Adrenal gland (tissue), 12 donors: Measurements from ENCODE around the gene AMOTL2. TPM values are rescaled to one million over a fixed set of nuclear protein-coding genes. Genes with fewer than 3 reads are reported as not detected.

Experiments
- DNase-seq, 7 donors: peaks; one replicate each; pipeline ENCODE4 v3.0.0-alpha.2; 2019 to 2020
- H3K27ac ChIP-seq, 5 donors: fragments of 200-600 bp; sonication (generic) in 4 of 5; 1 replicate in 3 of 5; 2 replicates in 2 of 5; pipeline versions ENCODE4 v1.5.1 to v1.8.0; 2016 to 2020; ENCODE audit warnings: mild to moderate bottlenecking in 1 of 5
- H3K27me3 ChIP-seq: fragments of 200-600 bp; 2 replicates; pipeline ENCODE4 v1.8.0; 2021
- H3K36me3 ChIP-seq, 2 donors: fragments of 200-600 bp; replicated peaks in 1 of 2; 1 replicate in 1 of 2; 2 replicates in 1 of 2; pipeline versions ENCODE4 v1.5.1 to v1.8.0; 2018 to 2022
- H3K4me1 ChIP-seq, 2 donors: fragments of 200-600 bp; replicated peaks in 1 of 2; 1 replicate in 1 of 2; 2 replicates in 1 of 2; pipeline versions ENCODE4 v1.5.1 to v1.8.0; 2018 to 2021
- H3K4me3 ChIP-seq, 4 donors: fragments of 200-600 bp; sonication (generic) in 3 of 4; one replicate each; pipeline ENCODE4 v1.5.1; 2016 to 2018
- H3K9me3 ChIP-seq, 3 donors: fragments of 200-600 bp; sonication (generic) in 1 of 3; replicated peaks in 1 of 3; 1 replicate in 2 of 3; 2 replicates in 1 of 3; pipeline versions ENCODE4 v1.5.1 to v1.8.0; 2016 to 2021
- POLR2A ChIP-seq, 2 donors: fragments of 450-650 bp; IDR thresholded peaks; one replicate each; pipeline ENCODE4 v1.6.1; 2017; ENCODE audit warnings: antibody characterized with exemption in 2 of 2, mild to moderate bottlenecking in 2 of 2, moderate library complexity in 1 of 2
- WGBS, 4 donors: extraction: QIAGEN DNeasy Blood & Tissue Kit in 2 of 4; methylation state at CpG; one replicate each; pipeline versions ENCODE4 v1.1.5 to v1.1.7; 2013 to 2017; 5-methylcytosine and 5-hydroxymethylcytosine counted together
- intact Hi-C, 2 donors: fragments of 100-400 bp; cut with DNase I; formaldehyde crosslinking; loops; one replicate each; pipeline versions ENCODE4 v1.14.1 to v1.15.0; 2022 to 2023
- polyA plus RNA-seq, 3 donors: library from polyadenylated mRNA; stranded (reverse); fragments of 200-250 nt in 2 of 3; fragments of 350-450 nt in 1 of 3; fragmentation: Illumina TruSeq in 1 of 3; extraction: RNeasy Lipid Tissue Mini Kit (QIAGEN cat#74804) in 1 of 3; gene quantifications; one replicate each; pipeline ENCODE4 v1.2.3, GENCODE V29; 2013 to 2014
- total RNA-seq, 9 donors: library from RNA; depleted of rRNA in 4 of 9; stranded (reverse); fragments of >200 nt in 4 of 9; fragments of 120-200 nt in 1 of 9; fragmentation: NEBNext Ultra II Directional in 1 of 9; extraction: Animal tissue kit (Norgen Biotek cat#: 25700) in 1 of 9; gene quantifications; one replicate each; pipeline versions ENCODE4 v1.1.0 to v1.2.4, GENCODE V29; 2013 to 2023
- TF ChIP-seq, protein P1 (sequence below), 6 experiments: fragments of 450-650 bp in 4 of 6; fragments of 200-600 bp in 2 of 6; sonication (generic) in 1 of 6; IDR thresholded peaks; 1 replicate in 5 of 6; 2 replicates in 1 of 6; pipeline versions ENCODE4 v1.5.1 to v1.8.0; 2016 to 2021; ENCODE audit warnings: antibody characterized with exemption in 6 of 6, mild to moderate bottlenecking in 2 of 6, moderate library complexity in 1 of 6
- donor health status: healthy with polysubstance abuse.
- donor health status: Bipolar disorder and iron deficiency.
- donor health status: DM: yes; HTN: yes; CAD: no.
- donor health status: DM: no; HTN: no; CAD: no.
- donor health status: DM: no; HTN: no; CAD: no.
- donor health status: DM: yes; HTN: yes; CAD: no.

The AMOTL2 gene
- total and polyA plus RNA-seq, 12 donors, result 9.3 to 63.0 (median 29.7) TPM

DNA sequence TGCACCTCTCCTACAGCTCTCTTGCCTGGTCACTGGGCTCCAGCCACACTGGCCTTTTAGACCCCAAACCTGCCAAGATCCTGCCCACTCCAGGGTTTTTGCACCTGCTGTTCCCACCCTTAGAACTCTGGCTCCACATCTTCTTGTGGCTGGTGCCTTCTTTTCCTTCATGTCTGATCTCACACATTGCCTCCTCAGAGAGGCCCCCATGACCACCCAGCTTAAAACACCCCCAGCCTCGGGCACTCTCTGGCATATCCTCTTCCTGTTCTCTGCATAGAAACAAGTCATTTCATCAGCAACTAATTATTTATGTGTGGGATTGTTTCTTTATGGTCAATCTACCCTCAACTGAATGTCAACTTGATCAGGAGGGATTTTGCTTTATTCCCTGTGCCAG is 14.0 kb upstream of the AMOTL2 start:
- Histone ChIP-seq H3K27me3 (peaks cover 10% of the 10 kb centered on the region), H3K36me3 (no peaks in the 10 kb centered on the region), H3K9me3 (no peaks in the 10 kb centered on the region), H3K27ac (no peak overlapping the region), H3K4me1 (no peaks in the 10 kb centered on the region), H3K4me3 (no peak overlapping the region)
- TF ChIP-seq POLR2A (IDR thresholded peaks at IDR 0.05), result no peak
- TF ChIP-seq, protein P1, sequence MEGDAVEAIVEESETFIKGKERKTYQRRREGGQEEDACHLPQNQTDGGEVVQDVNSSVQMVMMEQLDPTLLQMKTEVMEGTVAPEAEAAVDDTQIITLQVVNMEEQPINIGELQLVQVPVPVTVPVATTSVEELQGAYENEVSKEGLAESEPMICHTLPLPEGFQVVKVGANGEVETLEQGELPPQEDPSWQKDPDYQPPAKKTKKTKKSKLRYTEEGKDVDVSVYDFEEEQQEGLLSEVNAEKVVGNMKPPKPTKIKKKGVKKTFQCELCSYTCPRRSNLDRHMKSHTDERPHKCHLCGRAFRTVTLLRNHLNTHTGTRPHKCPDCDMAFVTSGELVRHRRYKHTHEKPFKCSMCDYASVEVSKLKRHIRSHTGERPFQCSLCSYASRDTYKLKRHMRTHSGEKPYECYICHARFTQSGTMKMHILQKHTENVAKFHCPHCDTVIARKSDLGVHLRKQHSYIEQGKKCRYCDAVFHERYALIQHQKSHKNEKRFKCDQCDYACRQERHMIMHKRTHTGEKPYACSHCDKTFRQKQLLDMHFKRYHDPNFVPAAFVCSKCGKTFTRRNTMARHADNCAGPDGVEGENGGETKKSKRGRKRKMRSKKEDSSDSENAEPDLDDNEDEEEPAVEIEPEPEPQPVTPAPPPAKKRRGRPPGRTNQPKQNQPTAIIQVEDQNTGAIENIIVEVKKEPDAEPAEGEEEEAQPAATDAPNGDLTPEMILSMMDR (IDR thresholded peaks at IDR 0.05), result no peak
- intact Hi-C loops, result loop anchor here in 1 of 2 donors (5.0 kb wide), 1 partner anchor 186 kb away; no protein-coding TSS in a partner anchor
- DNase-seq, result peak in 1 of 7 donors; percentile 6
- 39 to 59% (median 44%) methylated on average over 1 of the region's 1 CpG for WGBS, 4 donors

DNA sequence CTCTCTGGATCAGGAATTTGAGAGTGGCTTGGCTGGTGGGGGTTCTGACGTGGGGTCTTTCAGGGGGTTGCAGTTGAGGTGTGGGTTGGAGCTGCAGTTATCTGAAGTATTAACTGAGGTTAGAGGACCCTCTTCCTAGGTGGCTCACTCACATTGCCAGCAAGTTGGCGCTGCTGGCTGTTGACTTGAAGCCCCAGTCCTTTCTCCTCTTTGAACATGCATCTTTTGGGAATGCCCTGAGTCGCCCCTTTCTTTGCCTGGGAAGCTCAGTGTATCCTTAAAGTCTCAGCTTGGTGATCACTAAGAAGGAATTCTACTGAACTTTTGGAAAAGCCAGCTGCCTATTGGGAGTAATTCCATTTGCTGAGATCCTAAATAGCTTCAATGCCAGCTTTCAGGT is 13.0 kb upstream of the AMOTL2 start:
- WGBS, 4 donors, result 61 to 77% (median 73%) methylated on average over 3 of the region's 3 CpGs
- no peaks in the 10 kb centered on the region for H3K36me3 ChIP-seq
- H3K4me1 ChIP-seq, result no peaks in the 10 kb centered on the region
- DNase-seq, result no peak
- H3K27me3 ChIP-seq, result peaks cover 10% of the 10 kb centered on the region
- no peaks in the 10 kb centered on the region for H3K9me3 ChIP-seq
- no peak overlapping the region for H3K27ac ChIP-seq
- intact Hi-C loops, result loop anchor here in 1 of 2 donors (5.0 kb wide), 1 partner anchor 185 kb away; no protein-coding TSS in a partner anchor
- TF ChIP-seq, protein P1 (IDR thresholded peaks at IDR 0.05), result no peak
- TF ChIP-seq POLR2A (IDR thresholded peaks at IDR 0.05), result no peak
- H3K4me3 ChIP-seq, result no peak overlapping the region

DNA sequence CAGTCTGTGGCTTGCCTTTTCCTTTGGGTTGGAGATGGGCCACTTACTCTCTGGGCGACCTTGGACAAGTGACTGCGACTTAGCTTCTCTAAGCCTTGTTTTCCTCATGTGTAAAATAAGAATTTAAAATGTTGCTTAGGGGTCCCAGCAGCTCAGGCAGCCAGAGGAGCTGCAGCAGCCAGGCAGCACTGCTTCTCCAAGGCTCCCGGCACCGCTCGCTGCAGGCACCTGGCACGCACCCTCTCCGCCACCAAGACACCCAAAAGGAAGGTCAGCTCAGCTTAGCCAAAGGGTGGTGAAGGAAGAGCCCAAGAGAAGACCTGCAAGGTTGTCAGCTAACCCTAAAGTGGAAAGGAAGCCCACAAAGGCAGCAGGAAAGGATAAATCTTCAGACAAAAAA is 10.7 kb upstream of the AMOTL2 start:
- WGBS, 4 donors, result 78 to 84% (median 80%) methylated on average over 7 of the region's 7 CpGs
- no peaks in the 10 kb centered on the region for H3K36me3 ChIP-seq
- peak in 1 of 7 donors; percentile 29 for DNase-seq
- no peaks in the 10 kb centered on the region for H3K4me1 ChIP-seq
- peaks cover 10% of the 10 kb centered on the region for H3K27me3 ChIP-seq
- intact Hi-C loops, result loop anchor here in 1 of 2 donors (5.0 kb wide), 1 partner anchor 183 kb away; no protein-coding TSS in a partner anchor
- H3K9me3 ChIP-seq, result no peaks in the 10 kb centered on the region
- no peak overlapping the region for H3K27ac ChIP-seq
- no peak overlapping the region for H3K4me3 ChIP-seq
- TF ChIP-seq, protein P1 (IDR thresholded peaks at IDR 0.05), result no peak
- no peak for TF ChIP-seq POLR2A (IDR thresholded peaks at IDR 0.05)

DNA sequence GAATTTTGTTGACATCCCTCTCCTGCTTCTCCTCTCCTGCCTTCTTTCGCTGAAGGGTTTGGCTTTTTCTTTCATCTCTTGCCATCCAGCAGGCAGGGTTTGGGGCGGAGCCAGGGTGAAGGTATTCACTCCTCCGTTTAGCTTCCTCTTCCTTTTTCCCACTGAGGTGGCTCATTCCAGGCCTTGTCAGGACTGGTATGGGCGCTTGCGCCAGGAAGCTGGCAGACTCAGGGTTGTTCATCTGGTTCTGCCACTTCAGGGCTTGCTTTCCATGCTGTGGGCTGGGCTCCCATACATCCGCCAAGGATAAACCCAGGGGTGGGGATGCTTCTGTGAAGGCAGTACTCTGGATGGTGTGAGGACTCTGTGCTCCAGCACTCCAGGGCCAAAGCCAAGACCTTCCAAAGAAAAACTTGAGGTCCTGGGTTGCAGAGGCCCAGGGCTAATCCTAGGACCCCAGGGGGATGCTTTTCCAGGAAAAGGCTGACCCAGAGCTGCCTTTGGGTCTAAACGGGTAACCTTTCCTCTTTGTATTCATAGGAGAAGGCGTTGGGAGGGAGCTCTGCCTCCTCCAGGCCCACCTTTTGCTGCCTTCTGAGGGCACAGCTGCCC is 7.7 kb upstream of the AMOTL2 start:
- H3K27me3 ChIP-seq, result no peaks in the 10 kb centered on the region
- no peaks in the 10 kb centered on the region for H3K9me3 ChIP-seq
- intact Hi-C loops, result no loop called here
- H3K27ac ChIP-seq, result no peak overlapping the region
- H3K36me3 ChIP-seq, result no peaks in the 10 kb centered on the region
- no peak for TF ChIP-seq POLR2A (IDR thresholded peaks at IDR 0.05)
- TF ChIP-seq, protein P1 (IDR thresholded peaks at IDR 0.05), result no peak
- 62 to 74% (median 65%) methylated on average over 7 to 8 of the region's 8 CpGs for WGBS, 4 donors
- H3K4me1 ChIP-seq, result no peaks in the 10 kb centered on the region
- no peak overlapping the region for H3K4me3 ChIP-seq
- DNase-seq, result peak in 1 of 7 donors; percentile 37
